HepG2 (cell line): ENCODE results near the gene PALM3.
A peak's percentile ranks its signal among the peaks of the same experiment; 100 is the strongest.

ENCODE experiments used
- CENPX ChIP-seq: sonication (generic); formaldehyde crosslinking; IDR thresholded peaks from 2 replicates; pipeline ENCODE4 v1.9.0; 2021; ENCODE audit warnings: mild to moderate bottlenecking, missing genetic modification reagents, moderate library complexity
- DBP ChIP-seq: sonication (generic); formaldehyde crosslinking; IDR thresholded peaks from 2 replicates; pipeline ENCODE4 v1.4.0; 2020; ENCODE audit warnings: missing genetic modification reagents; ENCODE audit errors: not compliant biosample characterization
- GABPB1 ChIP-seq: IDR thresholded peaks from 2 replicates; pipeline ENCODE4 v1.6.1; 2016; ENCODE audit warnings: mild to moderate bottlenecking, missing genetic modification reagents, moderate library complexity, missing compliant biosample characterization
- HNRNPK ChIP-seq: fragments of 200-400 bp; formaldehyde crosslinking; IDR thresholded peaks from 2 replicates; pipeline ENCODE4 v1.6.1; 2018; ENCODE audit warnings: low read length, low read depth, moderate library complexity, mild to moderate bottlenecking; ENCODE audit not compliant: poor library complexity, severe bottlenecking
- POLR2AphosphoS5 ChIP-seq: IDR thresholded peaks from 2 replicates; pipeline ENCODE4 v1.6.1; 2012; ENCODE audit warnings: low read depth, low read length
- RFX1 ChIP-seq: fragments of 450-650 bp; IDR thresholded peaks from 2 replicates; pipeline ENCODE4 v1.6.1; 2017
- STAG1 ChIP-seq: sonication (generic); formaldehyde crosslinking; IDR thresholded peaks from 2 replicates; pipeline ENCODE4 v1.4.0; 2020; ENCODE audit warnings: missing genetic modification reagents
- ZNF138 ChIP-seq: sonication (generic); formaldehyde crosslinking; IDR thresholded peaks from 2 replicates; pipeline ENCODE4 v1.5.0; 2020; ENCODE audit warnings: mild to moderate bottlenecking, low read depth, missing genetic modification reagents

- no peak for TF ChIP-seq DBP (CRISPR knock-in tag)
- peak; percentile 55 for TF ChIP-seq STAG1
- TF ChIP-seq HNRNPK: no peak
- no peak for TF ChIP-seq ZNF138 (CRISPR knock-in tag)
- TF ChIP-seq GABPB1 (CRISPR knock-in tag): no peak
- TF ChIP-seq RFX1: no peak
- no peak for TF ChIP-seq POLR2AphosphoS5
- TF ChIP-seq CENPX (CRISPR knock-in tag): no peak
Observed at GRCh38 chr19:14048443-14049153, 13.3 kb downstream of the PALM3 start.
